Activated CD4-positive, alpha-beta T cell treated with anti-CD3 and anti-CD28 coated beads, Interleukin-2, amount 50 U/mL, for 4 hours (primary cell): ENCODE data around the gene EXPH5.

Experiments
- DNase-seq, 2 experiments: peaks; one replicate each; pipeline ENCODE4 v3.0.0-alpha.2; 2020

EXPH5 gene

DNA sequence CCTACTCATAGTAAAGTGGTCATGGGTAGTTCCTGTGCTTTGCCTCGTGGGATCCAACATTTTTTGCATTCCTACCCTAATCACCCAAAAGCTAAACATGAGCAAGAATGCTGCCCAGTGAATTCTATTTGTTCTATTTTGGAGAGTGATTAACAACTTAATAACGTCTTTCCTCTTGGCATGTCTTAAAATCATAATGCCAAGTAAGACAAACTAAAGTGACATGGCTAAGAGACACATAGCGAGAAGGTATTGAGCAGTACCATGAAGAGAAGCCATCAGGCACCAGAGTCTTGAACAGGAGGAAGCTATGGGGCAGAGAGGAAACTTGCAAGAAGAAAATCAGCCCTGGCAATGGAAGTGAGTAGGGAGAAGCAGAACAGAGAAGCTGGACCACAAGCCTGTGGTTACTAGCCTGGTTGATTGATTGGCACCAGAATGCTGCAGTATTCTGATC, 32.0 kb downstream of the EXPH5 start:
- DNase-seq: no peak

DNA sequence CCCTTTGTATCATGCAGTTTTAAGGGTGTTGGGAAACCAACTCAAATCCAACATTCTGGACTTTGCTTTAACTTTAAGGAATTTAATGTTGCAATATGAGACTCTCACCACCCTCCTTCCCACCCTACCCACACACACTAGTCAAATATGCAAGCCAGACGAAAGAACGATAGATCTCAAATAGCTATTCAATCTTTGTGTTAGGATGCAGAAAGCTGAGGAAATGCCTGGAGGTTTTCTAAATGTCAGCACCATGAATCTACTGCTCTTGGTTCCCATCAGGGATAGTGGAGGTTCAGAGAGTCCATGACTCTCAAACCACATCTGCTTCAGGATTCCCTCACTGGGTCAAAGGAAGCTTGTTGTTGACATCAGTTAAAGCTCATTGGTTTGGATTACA, 33.7 kb downstream of the EXPH5 start:
- DNase-seq: no peak

DNA sequence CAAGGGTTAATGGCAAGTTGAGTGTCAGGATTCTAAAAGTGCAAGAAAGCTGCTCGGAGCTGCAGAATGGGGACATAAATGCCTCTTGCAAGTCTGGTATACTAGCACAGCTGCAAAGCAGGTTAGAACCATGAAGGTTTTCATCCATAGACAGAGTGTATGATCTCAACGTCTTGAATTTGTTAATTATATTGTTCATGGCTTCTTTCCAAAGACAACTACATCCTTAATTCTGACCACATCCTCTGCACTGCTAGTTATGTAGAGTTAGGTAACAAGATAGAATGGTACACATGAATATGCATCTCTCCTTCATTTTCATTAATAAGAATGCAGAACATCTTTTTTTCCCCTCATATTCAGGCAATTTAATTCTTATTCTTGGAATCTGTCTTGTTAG, 34.2 kb downstream of the EXPH5 start:
- DNase-seq: no peak

DNA sequence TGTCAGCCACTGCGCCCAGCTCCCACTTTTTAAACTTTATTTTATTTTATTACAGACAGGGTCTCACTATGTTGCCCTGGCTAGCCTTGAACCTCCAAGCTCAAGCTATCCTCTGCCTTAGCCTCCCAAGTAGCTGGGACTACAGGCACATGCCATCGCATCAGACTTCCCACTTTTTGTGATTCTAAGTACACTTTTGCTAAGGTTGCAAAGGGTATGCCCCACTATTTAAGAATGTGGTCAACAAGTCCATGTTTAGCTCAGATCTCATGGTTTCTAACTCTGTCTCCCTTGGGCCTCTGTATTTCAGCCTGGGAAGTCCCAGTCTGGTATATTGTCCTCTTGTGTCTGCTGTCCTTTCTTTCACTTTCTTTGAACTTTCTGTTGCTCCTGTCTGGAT, 35.3 kb downstream of the EXPH5 start:
- no peak for DNase-seq

GRCh38 chr11:108556019-108556418, 37.5 kb downstream of the EXPH5 start:
- DNase-seq: no peak

DNA sequence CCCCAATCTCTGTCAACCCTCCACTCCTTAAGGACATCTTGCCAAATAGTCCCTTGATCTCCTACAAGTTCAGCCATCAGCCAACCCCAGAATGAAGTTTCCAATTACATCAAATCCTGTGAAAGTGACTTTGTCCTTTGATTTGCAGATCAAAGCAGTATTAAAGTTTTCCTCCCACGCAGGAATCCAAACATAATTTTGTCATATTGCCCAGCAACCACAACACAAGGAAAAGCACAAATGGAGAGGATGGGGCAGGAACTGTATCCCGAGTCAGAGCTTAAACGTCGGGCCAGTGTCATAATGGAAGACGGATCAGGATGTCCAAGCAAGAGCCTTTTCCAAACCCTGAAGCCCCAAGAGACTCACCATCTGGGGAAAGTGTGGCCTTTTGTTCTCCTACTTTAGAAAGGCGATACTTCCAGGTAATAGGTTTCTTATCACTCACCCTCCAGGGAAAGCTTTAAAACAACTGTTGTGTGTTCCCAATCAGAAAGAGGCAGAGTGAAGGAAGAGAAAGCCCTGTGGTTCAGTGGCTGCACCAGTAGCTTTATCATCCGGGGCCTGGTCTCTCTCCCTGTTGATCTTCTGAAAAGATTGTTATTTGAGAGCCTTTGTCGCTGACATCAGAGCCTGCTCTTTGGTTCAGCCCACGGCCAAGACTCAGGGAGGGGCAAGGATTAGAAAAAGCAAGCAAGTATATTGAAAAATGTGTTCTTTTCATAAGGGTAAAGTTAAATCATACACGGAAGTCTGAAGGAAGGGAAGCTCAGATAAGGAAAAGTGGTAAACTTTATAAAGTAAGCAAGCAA, 41.7 kb downstream of the EXPH5 start:
- DNase-seq: no peak

GRCh38 chr11:108549319-108549885, 44.2 kb downstream of the EXPH5 start:
- no peak for DNase-seq

GRCh38 chr11:108545909-108546501, 47.6 kb downstream of the EXPH5 start:
- no peak for DNase-seq

- DNase-seq: no peak
These were observed 50.1 kb downstream of the EXPH5 start for GRCh38 chr11:108543316-108543964.

DNA sequence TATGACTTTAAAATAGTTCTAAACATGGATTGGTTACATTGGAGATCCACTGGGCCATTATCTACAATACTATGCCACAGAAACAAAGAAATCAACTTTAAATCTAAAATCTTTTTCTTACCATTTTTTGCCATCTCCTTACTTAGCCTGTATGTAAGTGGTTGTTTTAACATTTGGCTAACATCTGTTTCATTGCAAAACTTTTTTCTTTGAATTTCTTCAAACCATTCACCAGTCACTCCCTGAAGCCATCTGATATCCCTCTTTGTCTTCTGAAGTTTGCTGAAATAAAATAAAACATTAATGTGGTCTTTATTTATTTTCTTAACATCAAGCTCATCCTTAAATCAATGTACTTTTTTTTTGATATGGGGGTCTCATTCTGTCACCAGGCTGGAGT, 52.0 kb downstream of the EXPH5 start:
- DNase-seq: no peak

- DNase-seq: no peak
These were observed 55.1 kb downstream of the EXPH5 start for GRCh38 chr11:108538502-108538901.

DNA sequence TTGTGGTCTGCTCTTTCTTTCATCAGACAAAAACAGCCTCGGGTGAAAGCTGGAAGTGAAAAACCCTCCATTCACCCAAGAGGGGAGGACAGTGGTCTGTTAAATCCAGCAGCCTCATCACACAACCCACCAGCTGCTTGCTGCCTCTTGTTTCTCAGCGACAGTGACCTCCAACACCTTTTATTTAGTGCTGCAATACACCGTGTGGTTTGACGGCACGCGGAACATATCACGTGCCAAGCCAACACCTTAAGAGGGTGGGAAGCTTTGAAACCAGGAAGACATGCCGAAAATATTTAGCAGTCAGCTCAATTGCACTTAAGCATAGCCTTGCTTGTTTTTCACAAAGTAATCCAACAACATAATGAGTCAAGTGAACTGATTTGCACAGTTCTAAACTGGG, 55.5 kb downstream of the EXPH5 start:
- DNase-seq: no peak

DNA sequence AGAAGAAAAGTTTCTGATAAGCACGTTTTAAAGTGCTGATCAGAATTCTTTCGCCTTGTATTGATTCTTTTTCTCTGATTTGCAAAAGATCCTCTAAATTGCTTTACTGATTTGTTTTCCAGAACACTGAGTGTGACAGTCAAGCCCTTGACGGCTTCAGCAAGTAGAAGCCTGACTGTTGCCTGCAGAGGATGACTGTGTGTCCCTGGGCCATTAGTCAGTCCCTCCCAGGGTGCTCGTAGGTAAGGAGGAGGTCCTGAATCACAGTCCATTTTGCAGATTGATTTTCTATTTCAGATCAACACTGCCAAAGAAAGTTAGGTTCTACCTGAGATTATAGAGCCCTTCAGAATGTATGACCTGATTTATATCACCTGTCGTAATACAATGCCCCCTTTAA, 56.8 kb downstream of the EXPH5 start:
- no peak for DNase-seq

DNA sequence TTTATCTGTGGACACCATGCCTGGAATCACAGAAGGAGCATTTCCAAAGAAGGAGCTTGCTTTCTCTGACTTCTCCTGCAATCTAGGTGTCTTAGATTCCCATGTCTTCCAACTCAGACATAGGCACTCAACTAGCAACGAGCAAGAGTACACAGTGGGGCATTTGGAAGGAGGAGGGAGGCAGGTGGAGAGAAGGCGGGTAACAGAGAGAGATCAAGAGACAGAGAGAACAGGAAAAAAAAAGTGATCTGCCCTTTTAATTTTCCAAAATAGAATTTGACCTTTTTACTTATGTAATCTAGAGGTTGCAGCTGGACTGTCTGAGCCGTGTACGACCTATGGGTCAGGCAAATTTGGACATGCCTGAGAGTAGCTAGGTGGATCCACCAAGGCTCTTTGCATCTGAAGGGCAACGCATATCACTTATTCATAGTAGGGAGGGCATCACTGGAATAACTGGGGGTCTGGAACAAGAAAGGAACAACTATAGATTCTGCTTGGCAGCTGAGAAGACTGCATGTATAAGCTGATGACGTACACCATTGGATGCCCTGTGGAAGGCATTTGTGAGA, 58.1 kb downstream of the EXPH5 start:
- no peak for DNase-seq

GRCh38 chr11:108534274-108534882, 59.2 kb downstream of the EXPH5 start:
- no peak for DNase-seq

- no peak for DNase-seq
These were observed 63.1 kb downstream of the EXPH5 start for GRCh38 chr11:108530426-108530825.

GRCh38 chr11:108527382-108527781, 66.2 kb downstream of the EXPH5 start:
- no peak for DNase-seq

DNA sequence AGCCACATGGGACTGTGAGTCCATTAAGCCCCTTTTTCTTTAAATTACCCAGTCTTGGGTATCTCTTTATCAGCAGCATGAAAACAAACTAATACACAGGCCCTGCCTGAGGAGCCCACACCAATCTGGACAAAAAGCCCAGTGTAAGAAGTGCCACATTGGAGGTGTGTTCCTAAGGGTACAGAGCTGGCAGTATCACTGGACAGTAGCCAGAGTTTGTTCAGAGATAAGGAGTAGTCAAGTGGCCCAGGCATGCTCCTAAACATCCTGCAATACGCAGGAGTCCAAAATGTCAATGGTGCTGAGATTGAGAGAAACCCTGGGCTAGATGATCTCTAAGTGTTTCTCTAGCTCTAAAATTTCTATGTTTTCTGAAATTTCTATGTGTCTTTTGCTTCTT, 68.4 kb downstream of the EXPH5 start:
- no peak for DNase-seq

- DNase-seq: no peak
These were observed 69.1 kb downstream of the EXPH5 start for GRCh38 chr11:108524422-108524821.

DNA sequence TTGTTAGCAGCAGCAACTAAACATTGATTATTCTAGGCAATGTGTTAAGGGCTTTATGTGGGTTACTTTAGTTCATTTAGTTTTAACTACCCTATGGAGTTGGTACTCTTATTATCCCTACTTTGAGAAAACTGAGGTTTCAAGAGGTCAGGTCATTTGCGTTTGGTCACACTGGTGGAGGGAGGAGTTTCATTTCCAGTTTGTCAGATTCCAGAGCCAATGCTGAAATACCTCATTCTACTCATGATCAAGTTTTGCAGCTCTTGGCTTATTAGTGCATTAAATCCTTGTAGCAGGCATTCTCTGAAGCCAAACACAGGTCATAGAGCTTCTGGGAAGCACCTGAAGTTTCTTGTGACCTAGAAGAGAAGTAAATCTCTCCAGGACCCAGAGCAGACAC, 71.2 kb downstream of the EXPH5 start:
- DNase-seq: no peak

- DNase-seq: no peak
These were observed 75.0 kb downstream of the EXPH5 start for GRCh38 chr11:108518581-108518980.

GRCh38 chr11:108516125-108516524, 77.4 kb downstream of the EXPH5 start:
- DNase-seq: no peak

DNA sequence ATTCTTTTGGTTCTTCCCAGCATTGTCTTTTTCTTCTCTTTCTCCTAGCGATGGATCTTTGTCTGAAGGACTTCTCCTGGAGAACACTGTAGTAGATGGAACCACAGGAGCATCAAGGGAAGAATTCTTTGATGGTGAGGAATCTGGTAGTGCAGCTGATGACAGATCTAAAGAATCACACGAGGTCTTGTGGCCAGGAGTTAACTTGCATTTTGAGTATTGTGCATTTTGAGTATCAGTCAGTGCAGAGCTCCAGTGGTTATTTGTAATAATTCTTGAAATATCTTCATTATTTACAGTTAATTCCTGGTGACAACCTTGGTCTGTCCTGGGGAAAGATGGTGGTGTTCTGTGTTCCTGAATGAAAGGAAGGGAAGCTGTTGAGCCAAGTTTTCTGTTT, 80.9 kb downstream of the EXPH5 start:
- no peak for DNase-seq
